Fibroblast of skin of abdomen (primary cell): ENCODE results near the gene LUC7L2.
A peak's percentile ranks its signal among the peaks of the same experiment; 100 is the strongest.
"Not testable (repeated sequence)": the region's sequence is repeated elsewhere in the genome, so short reads cannot be mapped to it uniquely, and the experiment has no call there.

Source experiments
- DNase-seq: peaks from one replicate; pipeline ENCODE4 v3.0.0-alpha.2; 2013

LUC7L2 gene

DNA sequence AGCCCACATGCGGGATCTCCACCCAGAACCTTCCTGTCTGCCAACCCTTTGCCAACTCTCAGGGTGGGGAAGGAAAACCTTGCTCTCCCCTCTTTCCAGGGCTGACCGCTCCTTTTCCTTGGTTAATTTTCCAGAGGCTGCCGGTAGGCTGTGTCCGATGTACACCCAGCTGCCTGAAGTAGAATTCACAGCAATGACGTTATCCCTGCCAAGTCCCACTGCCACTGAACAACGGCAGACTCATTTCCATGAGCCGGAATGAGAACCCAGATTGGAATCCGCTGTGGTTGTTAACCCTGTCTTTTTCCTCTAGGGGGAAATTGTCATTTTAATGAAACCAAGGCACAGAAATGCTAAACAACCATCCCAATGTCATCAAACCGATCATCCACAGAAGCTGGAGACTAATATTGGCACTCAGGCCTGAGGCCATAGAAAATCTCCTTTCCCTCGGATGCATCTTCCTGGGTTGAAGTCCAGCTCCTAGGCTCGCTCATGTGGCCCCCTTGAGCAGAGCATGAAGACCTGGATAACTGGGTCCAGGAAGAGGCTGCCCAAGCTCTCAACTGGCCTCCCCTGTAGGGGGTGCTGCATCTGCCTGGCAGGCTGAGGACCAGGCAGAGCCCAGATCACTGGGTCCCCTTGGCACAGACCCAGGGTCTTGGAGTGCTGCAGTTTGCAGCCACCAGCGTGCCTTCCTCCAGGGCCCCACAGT lies 93.4 kb downstream of the LUC7L2 start:
- DNase-seq, result peak; percentile 69

DNA sequence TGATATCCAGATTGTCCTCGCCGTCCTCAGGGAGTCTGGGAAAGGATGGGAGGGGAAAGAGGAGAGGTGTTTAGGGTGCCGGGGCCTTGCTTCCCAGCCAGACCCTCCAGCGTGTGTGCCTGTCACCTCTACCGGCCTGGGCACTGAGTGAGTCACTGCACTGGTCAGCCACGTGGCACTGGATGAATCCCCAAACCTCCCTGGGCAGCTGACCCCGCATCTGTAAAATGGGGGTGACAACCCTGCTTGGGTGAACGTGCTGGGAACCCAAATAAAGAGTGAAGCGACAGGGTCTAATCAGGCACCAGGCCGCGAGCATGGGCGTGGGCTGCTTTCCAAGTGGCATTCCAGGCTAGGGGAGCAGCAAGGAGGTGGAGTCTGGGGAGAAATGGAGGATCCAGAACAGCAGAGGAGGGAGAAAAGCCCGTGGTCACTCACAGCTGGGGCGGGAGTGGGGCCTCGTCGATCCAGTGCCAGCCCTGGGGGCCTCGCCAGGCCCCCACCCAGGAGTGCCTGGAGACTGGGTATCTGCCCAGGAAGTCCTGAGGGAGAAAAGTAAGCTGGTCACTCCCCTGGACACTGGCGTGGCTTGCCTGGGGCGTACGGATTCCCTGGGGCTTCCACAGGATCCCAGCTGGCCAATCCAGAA lies 94.1 kb downstream of the LUC7L2 start:
- peak; percentile 6 for DNase-seq

GRCh38 chr7:139455789-139456188 lies 96.1 kb downstream of the LUC7L2 start:
- DNase-seq, result no peak

DNA sequence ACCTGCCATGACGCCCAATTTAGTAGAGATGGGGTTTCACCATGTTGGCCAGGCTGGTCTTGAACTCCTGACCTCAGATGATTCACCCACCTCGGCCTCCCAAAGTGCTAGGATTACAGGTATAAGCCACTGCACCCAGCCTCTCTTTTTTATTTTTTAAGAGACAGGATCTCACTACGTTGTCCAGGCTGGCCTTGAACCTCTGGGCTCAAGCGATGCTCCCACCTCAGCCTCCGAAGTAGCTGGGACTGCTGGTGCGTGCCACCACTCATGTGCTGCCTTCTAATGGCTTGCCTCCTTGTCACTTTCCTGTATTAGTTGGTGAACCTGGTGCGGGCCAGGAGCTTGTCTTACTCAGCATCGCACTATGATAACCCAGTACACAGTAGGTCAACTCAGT lies 96.8 kb downstream of the LUC7L2 start:
- DNase-seq, result no peak

DNA sequence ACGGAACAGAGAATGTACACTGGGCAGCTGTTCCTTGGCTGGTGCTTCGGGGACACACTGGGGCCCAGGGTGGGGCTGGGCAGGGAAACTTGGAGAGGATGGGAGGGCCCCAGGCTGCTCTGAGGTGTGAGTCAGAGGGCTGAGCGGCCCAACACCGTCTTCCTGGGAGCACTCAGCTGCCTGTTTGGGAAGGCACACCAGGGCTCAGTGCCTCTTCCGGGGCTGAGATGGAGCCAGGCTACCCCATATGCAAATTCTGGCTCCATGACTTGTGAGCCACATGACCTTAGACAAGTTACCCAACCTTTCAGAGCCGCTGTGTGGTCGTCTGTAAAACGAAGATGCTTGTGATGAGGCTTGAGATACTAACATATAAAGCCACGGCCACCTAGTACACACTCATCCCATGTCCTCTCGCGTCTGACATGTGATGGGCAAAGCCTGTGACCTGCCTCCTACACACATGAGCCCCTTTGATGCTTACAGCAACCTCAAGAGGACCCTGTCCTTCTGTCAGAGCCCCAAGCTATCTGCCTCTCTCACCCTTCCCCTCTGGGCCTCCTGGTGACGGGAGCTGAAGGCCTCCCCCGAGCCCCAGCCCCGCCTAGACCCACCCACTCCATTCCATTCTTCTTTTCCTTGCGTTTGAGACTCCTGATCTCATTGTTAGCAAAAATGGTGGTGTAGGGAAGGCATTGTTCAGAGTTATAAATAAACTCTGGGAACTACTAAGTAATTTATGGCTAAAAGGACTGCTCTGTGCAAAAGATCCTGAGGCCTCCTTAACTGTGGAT lies 97.7 kb downstream of the LUC7L2 start:
- no peak for DNase-seq

DNA sequence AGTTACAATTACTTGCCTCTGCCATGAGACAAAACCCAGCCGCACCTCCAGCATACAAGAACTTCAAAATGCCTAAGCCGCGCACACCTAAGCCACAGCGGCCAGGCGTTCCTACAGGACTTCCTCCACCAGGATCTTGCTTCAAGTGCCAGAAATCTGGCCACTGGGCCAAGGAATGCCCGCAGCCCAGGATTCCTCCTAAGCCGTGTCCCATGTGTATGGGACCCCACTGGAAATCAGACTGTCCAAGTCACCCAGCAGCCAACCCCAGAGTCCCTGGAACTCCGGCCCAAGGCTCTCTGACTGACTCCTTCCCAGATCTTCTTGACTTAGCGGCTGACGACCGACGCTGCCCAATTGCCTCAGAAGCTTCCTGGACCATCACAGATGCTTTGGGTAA lies 103.7 kb downstream of the LUC7L2 start:
- DNase-seq, result not testable (repeated sequence)

DNA sequence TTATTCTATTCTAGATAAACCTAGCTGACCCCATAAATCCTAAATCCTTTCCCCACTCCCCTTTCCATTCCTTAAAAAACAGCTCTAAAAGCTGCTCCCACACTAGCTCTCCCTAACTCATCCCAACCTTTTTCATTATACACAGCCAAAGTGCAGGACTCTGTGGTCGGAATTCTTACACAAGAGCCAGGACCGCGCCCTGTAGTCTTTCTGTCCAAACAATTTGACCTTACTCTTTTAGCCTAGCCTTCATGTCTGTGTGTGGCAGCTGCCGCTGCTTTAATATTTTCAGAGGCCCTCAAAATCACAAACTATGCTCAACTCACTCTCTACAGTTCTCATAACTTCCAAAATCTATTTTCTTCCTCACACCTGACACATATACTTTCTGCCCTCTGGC lies 104.8 kb downstream of the LUC7L2 start:
- not testable (repeated sequence) for DNase-seq

DNA sequence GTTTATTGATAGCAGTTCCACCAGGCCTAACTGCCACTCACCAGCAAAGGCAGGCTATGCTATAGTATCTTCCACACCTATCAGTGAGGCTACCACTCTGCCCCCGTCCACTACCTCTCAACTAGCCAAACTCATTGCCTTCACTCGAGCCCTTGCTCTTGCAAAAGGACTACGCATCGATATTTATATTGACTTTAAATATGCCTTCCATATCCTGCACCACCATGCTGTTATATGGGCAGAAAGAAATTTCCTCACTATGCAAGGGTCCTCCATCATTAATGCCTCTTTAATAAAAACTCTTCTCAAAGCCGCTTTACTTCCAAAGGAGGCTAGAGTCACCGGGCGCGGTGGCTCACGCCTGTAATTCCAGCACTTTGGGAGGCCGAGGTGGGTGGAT lies 105.4 kb downstream of the LUC7L2 start:
- DNase-seq, result not testable (repeated sequence)

GRCh38 chr7:139467729-139468128 lies 108.0 kb downstream of the LUC7L2 start:
- DNase-seq, result not testable (repeated sequence)

- DNase-seq, result not testable (repeated sequence)
Measured at GRCh38 chr7:139468281-139468680, 108.6 kb downstream of the LUC7L2 start.

DNA sequence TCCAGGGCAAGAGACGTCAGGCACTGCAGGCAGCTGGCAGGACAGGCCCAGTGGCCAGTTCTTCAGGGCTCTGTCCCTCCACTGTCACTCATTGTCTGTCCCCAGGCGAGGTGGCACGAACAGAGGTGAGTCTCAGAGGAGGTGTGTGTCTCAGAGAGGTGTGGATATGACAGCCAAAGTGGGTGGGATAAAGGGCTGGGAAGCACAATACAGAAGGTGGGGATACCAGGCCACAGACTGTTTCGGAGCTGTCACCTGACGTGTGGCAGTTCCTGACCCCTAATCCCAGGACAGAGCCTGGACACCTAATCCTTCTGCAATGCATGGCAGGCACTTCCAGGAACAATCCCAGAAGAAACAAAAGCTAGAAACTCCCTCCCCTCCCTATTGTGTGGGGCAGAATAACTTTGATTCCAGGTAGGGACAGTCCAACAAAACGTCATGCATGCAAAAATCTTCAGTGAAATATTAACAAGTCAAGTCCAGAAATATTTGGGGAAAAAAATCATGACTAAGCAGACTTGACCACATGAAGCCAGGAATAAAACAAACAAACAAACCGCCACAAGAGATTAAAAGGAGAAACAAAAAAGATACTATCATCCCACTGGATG lies 112.2 kb downstream of the LUC7L2 start:
- DNase-seq, result no peak
